VCaP (cell line): ENCODE results near the gene AKT3.

ENCODE experiments used
- H3K27ac ChIP-seq: fragments of 450-650 bp; 2 replicates; pipeline ENCODE4 v1.5.1; 2017
- TF ChIP-seq, protein P1 (sequence below): fragments of 450-650 bp; conservative IDR thresholded peaks from 2 replicates; pipeline ENCODE4 v1.5.1; 2017; ENCODE audit warnings: mild to moderate bottlenecking, moderate library complexity

Gene AKT3

DNA sequence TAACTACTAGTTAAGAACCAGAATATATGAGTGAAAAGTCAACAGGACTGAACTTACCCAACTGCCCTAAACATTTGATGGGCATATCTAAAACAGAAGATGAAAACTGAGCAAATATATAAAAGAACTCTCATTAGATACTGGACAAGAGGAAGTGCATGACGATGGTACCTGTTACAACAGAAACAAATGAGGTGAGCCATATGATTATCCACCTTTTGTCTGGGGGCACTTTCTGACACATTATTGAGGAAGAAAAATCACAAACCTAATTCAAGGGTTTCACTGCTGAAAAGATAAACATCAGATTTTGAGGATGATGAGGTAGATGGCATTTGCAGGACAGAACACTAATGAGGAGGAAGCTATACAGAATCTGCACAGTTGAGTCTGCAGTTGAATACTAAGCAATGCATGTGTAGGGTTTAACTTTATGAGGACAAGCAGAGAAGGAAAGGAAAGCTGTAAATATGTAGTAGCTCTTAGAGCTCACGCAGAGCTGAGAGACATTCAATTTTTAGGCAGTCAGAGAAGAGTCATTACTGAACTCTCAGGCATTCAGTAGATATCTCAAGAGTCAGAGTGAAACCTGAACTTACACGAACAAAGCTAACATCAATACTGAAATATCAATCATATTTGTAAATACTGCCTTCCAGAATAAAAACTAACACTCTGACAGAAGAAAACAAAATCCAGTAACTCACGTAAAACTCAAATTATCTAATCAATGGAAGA lies 262.1 kb downstream of the AKT3 start:
- peak overlapping the region; percentile 4; the same call in 1 of the 2 replicates for H3K27ac ChIP-seq
- TF ChIP-seq, protein P1, sequence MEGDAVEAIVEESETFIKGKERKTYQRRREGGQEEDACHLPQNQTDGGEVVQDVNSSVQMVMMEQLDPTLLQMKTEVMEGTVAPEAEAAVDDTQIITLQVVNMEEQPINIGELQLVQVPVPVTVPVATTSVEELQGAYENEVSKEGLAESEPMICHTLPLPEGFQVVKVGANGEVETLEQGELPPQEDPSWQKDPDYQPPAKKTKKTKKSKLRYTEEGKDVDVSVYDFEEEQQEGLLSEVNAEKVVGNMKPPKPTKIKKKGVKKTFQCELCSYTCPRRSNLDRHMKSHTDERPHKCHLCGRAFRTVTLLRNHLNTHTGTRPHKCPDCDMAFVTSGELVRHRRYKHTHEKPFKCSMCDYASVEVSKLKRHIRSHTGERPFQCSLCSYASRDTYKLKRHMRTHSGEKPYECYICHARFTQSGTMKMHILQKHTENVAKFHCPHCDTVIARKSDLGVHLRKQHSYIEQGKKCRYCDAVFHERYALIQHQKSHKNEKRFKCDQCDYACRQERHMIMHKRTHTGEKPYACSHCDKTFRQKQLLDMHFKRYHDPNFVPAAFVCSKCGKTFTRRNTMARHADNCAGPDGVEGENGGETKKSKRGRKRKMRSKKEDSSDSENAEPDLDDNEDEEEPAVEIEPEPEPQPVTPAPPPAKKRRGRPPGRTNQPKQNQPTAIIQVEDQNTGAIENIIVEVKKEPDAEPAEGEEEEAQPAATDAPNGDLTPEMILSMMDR = no peak

DNA sequence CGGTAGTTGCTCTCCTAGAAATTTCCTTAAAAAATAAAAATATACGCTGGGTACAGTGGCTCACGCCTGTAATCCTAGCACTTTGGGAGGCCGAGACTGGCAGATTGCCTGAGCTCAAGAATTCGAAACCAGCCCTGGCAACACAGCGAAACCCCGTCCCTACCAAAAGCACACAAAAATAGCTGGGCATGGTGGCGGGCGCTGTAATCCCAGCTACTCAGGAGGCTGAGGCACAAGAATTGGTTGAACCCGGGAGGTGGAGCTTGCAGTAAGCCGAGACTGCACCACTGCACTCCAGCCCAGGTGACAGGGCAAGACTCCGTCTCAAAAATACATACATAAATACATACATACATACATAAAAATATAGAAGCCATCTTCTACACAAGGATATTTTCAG lies 262.8 kb downstream of the AKT3 start:
- H3K27ac ChIP-seq = peak overlapping the region; percentile 13; the same call in 1 of the 2 replicates
- TF ChIP-seq, protein P1 = no peak

DNA sequence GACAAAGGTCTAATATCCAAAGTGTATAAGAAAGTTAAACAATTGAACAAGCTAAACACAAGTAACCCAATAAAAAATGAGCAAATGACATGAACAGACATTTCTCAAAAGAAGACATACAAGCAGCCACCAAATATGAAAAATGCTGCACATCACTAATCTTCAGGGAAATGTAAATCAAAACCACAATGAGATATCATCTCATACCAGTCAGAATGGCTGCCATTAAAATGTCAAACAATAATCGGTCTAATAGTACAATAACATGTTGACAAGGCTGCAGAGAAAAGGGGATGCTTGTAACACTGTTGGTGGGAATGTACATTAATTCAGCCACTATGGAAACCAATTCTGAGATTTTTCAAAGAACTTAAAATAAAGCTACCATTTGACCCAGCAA lies 264.1 kb downstream of the AKT3 start:
- no peak overlapping the region for H3K27ac ChIP-seq
- TF ChIP-seq, protein P1 = no peak

DNA sequence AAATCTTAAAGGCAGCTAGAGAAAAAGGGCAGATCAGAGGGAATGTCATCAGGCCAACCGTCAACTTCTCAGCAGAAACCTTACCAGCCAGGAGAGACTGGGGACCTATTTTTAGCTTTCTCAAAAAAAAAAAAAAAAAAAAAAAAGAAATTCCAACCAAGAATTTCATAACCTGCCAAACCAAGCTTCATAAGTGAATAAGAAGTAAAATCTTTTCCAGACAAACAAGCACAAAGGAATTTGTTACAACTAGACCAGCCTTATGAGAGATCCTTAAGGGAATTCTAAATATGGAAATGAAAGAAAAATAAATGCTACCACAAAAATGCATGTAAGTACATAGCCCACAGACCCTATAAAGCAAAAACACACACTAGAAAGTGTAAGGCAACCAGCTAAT lies 267.7 kb downstream of the AKT3 start:
- H3K27ac ChIP-seq = no peak overlapping the region
- TF ChIP-seq, protein P1 = no peak

DNA sequence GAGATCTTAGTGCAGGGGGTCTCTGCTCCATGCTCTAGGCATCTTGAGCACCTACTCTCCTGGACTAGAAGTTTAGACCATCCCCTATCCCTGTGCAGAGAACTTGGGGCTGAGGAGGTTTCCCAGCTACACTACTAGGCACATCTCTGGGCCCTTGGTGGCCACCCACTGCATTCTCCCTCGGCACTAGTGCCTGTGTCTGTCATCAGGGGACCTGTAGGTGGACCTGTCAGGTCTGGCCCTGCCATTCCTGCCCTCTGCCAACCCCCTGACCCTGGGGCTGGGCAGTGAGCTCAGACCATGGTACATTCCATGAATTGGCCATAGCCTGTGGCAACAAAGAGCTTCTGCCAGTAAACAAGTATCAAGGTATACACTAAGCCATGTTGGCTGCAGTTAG lies 269.1 kb downstream of the AKT3 start:
- TF ChIP-seq, protein P1 = no peak
- no peak overlapping the region for H3K27ac ChIP-seq

DNA sequence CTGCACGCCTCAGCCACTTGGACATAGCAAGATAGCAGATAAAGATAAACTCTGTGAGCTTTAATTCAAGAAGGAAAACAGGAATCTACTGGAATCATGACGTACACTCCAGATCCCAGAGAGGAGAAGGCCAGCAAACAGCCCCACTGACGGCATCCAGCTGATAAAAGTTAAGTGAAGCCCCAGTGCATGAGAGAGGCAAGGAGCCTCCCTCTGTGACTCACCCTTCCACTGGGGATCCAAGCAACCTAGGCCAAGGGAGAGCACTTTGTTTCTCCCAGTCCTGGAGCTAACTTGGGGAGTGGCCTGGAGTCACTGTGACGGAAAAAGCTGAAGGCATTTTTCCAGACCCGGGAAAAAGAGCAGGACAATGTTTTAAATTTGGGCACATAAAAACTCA lies 270.0 kb downstream of the AKT3 start:
- TF ChIP-seq, protein P1 = no peak
- H3K27ac ChIP-seq = no peak overlapping the region

DNA sequence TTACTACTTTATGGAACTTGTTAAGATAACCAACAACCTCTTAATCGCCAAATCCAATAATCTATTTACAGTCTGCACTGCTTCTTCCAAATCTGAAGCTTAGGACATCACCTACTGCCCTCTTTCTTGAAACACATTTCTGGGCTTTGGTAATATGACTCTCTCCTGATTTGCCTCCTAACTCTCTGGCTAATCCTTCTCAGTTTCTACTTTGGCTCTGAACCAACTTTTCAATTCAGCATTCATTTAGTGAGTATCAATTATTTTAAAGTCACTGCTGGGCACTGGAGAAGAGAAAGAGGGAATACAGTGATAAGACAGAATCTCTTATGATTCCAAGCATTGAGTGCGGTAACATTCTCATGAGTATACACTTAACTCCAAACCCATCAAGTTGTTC lies 275.0 kb downstream of the AKT3 start:
- H3K27ac ChIP-seq = no peak overlapping the region
- TF ChIP-seq, protein P1 = no peak
